Hepatocyte (in vitro differentiated cells): ENCODE results near the gene ARMH3. TPM values are rescaled to one million over a fixed set of nuclear protein-coding genes. Genes with fewer than 3 reads are reported as not detected.

ENCODE experiments used
- DNase-seq: peaks from one replicate; pipeline ENCODE4 v3.0.0-alpha.2; 2016; ENCODE audit warnings: low spot score
- H2AFZ ChIP-seq: fragments of 200-600 bp; sonication (generic); 2 replicates; pipeline ENCODE4 v1.6.0; 2016; ENCODE audit warnings: antibody characterized with exemption, mild to moderate bottlenecking
- H3K27ac ChIP-seq: fragments of 200-600 bp; sonication (generic); 2 replicates; pipeline ENCODE4 v1.5.1; 2016; ENCODE audit warnings: mild to moderate bottlenecking
- H3K27me3 ChIP-seq: fragments of 200-600 bp; sonication (generic); 2 replicates; pipeline ENCODE4 v1.6.1; 2016
- H3K36me3 ChIP-seq: fragments of 200-600 bp; sonication (generic); replicated peaks from 2 replicates; pipeline ENCODE4 v1.5.1; 2016; ENCODE audit warnings: low read depth; ENCODE audit not compliant: insufficient read depth
- H3K4me1 ChIP-seq: fragments of 200-600 bp; sonication (generic); 2 replicates; pipeline ENCODE4 v1.5.1; 2016; ENCODE audit warnings: mild to moderate bottlenecking, moderate library complexity; ENCODE audit not compliant: insufficient read depth
- H3K4me2 ChIP-seq: fragments of 200-600 bp; sonication (generic); 2 replicates; pipeline ENCODE4 v1.6.0; 2016
- H3K4me3 ChIP-seq: fragments of 200-600 bp; sonication (generic); 2 replicates; pipeline ENCODE4 v1.5.1; 2016; ENCODE audit warnings: mild to moderate bottlenecking
- H3K79me2 ChIP-seq: fragments of 200-600 bp; sonication (generic); 2 replicates; pipeline ENCODE4 v1.6.0; 2017; ENCODE audit warnings: mild to moderate bottlenecking
- H3K9me2 ChIP-seq: fragments of 200-600 bp; sonication (generic); replicated peaks from 2 replicates; pipeline ENCODE4 v1.6.0; 2017; ENCODE audit warnings: mild to moderate bottlenecking; ENCODE audit not compliant: insufficient read depth
- H3K9me3 ChIP-seq: fragments of 200-600 bp; sonication (generic); 2 replicates; pipeline ENCODE4 v1.5.1; 2016; ENCODE audit warnings: low read depth, mild to moderate bottlenecking
- H4K20me1 ChIP-seq: fragments of 200-600 bp; sonication (generic); 2 replicates; pipeline ENCODE4 v1.6.0; 2016; ENCODE audit warnings: mild to moderate bottlenecking; ENCODE audit not compliant: insufficient read depth, poor library complexity, severe bottlenecking
- EZH2 ChIP-seq: fragments of 200-600 bp; sonication (generic); IDR thresholded peaks from 2 replicates; pipeline ENCODE4 v1.6.1; 2016; ENCODE audit warnings: antibody characterized with exemption, mild to moderate bottlenecking, borderline replicate concordance
- EZH2phosphoT487 ChIP-seq: fragments of 200-600 bp; sonication (generic); IDR thresholded peaks from one replicate; pipeline ENCODE4 v1.6.1; 2018; ENCODE audit warnings: antibody characterized with exemption, mild to moderate bottlenecking, low read depth, moderate library complexity; ENCODE audit not compliant: unreplicated experiment, severe bottlenecking
- WGBS: methylation state at CpG from one replicate; pipeline ENCODE4 v1.1.6; 2016; ENCODE audit warnings: low lambda C conversion rate; ENCODE audit errors: missing lambda C conversion rate; 5-methylcytosine and 5-hydroxymethylcytosine counted together
- polyA plus RNA-seq: library from polyadenylated mRNA; unstranded; fragments of >200 nt; fragmentation: Nextera tagmentation; extraction: Ambion mirVana; gene quantifications from 2 replicates; pipeline ENCODE4 v1.2.1, GENCODE V29; 2016
- total RNA-seq: library from RNA; depleted of rRNA; stranded (reverse); fragments of >200 nt; gene quantifications from 2 replicates; pipeline ENCODE4 v1.2.3, GENCODE V29; 2014
- TF ChIP-seq, protein P1 (sequence below): fragments of 200-600 bp; sonication (generic); IDR thresholded peaks from 2 replicates; pipeline ENCODE4 v1.5.1; 2016; ENCODE audit warnings: antibody characterized with exemption, mild to moderate bottlenecking; ENCODE audit not compliant: poor library complexity

Gene ARMH3
- total and polyA plus RNA-seq, 2 experiments from 2014 or later, result 10.6 to 15.1 TPM

DNA sequence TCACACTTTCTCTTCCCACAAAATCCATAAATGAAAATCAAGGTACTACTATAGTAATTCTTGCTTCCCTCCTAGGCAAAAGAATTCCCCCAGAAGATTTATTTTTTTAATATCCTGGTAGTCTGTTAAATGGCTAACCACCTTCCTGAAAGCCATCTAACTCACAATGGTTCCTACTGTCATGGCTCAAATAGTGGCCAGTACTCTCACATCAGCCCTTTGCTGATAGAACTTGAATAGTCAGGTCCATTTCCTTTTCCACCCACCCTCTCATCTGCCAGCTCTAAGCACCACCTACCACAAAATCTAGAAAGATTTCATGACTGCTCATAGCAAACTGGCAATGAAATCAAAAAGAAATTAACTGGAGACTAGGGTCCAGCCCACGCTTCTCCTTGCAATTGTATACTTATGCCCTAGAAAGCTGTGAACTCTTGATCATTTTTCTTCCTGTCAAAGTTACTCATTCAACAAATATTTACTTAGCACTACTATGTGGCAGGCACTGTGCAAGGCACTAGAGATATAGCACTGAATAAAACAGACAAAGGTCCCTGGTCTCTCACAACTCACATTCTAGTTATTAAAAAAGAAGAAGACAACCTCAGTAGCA is 60.4 kb downstream of the ARMH3 start:
- H3K79me2 ChIP-seq, result no peaks in the 10 kb centered on the region
- no peaks in the 10 kb centered on the region for H3K36me3 ChIP-seq
- no peak for DNase-seq
- H4K20me1 ChIP-seq, result no peaks in the 10 kb centered on the region
- H3K9me2 ChIP-seq, result no peaks in the 10 kb centered on the region
- H3K9me3 ChIP-seq, result no peaks in the 10 kb centered on the region
- TF ChIP-seq EZH2 (no peak), EZH2phosphoT487 (no peak)
- TF ChIP-seq, protein P1, sequence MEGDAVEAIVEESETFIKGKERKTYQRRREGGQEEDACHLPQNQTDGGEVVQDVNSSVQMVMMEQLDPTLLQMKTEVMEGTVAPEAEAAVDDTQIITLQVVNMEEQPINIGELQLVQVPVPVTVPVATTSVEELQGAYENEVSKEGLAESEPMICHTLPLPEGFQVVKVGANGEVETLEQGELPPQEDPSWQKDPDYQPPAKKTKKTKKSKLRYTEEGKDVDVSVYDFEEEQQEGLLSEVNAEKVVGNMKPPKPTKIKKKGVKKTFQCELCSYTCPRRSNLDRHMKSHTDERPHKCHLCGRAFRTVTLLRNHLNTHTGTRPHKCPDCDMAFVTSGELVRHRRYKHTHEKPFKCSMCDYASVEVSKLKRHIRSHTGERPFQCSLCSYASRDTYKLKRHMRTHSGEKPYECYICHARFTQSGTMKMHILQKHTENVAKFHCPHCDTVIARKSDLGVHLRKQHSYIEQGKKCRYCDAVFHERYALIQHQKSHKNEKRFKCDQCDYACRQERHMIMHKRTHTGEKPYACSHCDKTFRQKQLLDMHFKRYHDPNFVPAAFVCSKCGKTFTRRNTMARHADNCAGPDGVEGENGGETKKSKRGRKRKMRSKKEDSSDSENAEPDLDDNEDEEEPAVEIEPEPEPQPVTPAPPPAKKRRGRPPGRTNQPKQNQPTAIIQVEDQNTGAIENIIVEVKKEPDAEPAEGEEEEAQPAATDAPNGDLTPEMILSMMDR, result no peak
- H3K27me3 ChIP-seq, result no peaks in the 10 kb centered on the region
- H3K4me2 ChIP-seq, result no peak overlapping the region
- 48% methylated on average over 1 of the region's 1 CpG for whole genome bisulfite sequencing
- H3K27ac ChIP-seq, result no peak overlapping the region
- H3K4me3 ChIP-seq, result no peak overlapping the region
- peaks cover 8% of the 10 kb centered on the region for H3K4me1 ChIP-seq
- H2AFZ ChIP-seq, result no peak overlapping the region

DNA sequence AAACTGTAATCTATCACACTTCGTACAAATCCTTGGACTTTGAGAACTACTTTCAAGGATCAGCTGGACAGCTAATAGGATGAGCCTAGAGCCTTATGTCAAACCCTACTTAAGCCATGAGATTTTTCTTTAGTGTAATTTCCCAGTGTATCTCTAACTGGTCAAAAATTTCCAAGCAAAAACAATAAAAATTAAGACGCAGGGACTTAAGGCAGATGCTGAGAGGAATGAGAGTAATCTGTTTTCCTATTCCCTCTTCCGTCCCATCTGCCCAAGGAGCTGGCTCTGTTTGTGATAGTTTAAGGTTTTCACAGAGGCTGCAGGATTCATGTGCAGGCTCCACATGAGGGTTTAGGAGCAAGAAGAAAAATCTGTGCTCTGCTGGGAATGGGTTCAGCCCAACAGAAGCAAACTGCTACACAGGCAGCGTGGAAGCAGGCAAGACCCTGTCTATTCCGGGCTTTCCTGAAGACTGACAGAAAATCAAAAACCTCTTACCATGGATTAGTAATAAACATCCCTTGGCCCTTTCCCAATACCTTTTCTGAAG is 62.2 kb downstream of the ARMH3 start:
- no peaks in the 10 kb centered on the region for H3K79me2 ChIP-seq
- TF ChIP-seq, protein P1, result no peak
- no peak for TF ChIP-seq EZH2
- TF ChIP-seq EZH2phosphoT487, result no peak
- no peaks in the 10 kb centered on the region for H3K9me3 ChIP-seq
- DNase-seq, result no peak
- WGBS, result 88% methylated on average over 5 of the region's 5 CpGs
- H3K4me3 ChIP-seq, result no peak overlapping the region
- H3K27me3 ChIP-seq, result no peaks in the 10 kb centered on the region
- H3K4me1 ChIP-seq, result peaks cover 8% of the 10 kb centered on the region
- H3K9me2 ChIP-seq, result no peaks in the 10 kb centered on the region
- no peaks in the 10 kb centered on the region for H4K20me1 ChIP-seq
- H3K27ac ChIP-seq, result no peak overlapping the region
- no peak overlapping the region for H2AFZ ChIP-seq
- no peak overlapping the region for H3K4me2 ChIP-seq
- no peaks in the 10 kb centered on the region for H3K36me3 ChIP-seq

DNA sequence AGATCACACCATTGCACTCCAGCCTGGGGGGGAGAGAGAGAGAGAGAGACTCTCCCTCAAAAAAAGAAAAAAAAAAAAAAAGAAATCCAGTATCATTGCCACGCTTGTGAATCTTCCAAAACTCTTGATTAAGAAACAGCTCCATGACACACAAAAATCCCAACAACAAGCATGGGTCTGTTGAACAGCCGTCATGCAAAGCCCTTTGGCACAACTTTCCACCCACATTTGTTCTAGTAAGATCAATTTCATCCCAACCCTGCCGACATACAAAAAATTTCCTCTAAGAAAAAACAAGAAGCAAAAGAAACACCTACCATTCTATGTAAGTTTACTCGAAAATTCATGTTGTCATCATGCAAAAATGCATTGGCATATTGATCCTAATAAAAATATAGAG is 62.8 kb downstream of the ARMH3 start:
- H3K27ac ChIP-seq, result no peak overlapping the region
- no peak overlapping the region for H3K4me3 ChIP-seq
- no peaks in the 10 kb centered on the region for H3K9me3 ChIP-seq
- H3K4me1 ChIP-seq, result peaks cover 8% of the 10 kb centered on the region
- no peaks in the 10 kb centered on the region for H3K36me3 ChIP-seq
- H3K79me2 ChIP-seq, result no peaks in the 10 kb centered on the region
- no peak overlapping the region for H3K4me2 ChIP-seq
- H4K20me1 ChIP-seq, result no peaks in the 10 kb centered on the region
- no peak for DNase-seq
- H2AFZ ChIP-seq, result no peak overlapping the region
- TF ChIP-seq EZH2 (no peak), EZH2phosphoT487 (no peak)
- TF ChIP-seq, protein P1, result no peak
- no peaks in the 10 kb centered on the region for H3K27me3 ChIP-seq
- whole genome bisulfite sequencing, result 93% methylated on average over 4 of the region's 4 CpGs
- H3K9me2 ChIP-seq, result no peaks in the 10 kb centered on the region
